Activated CD8-positive, alpha-beta memory T cell treated with anti-CD3 and anti-CD28 coated beads, Interleukin-2, amount 50 U/mL, for 1 hour (primary cell): Measurements from ENCODE around the gene WIF1.

ENCODE experiments used
- DNase-seq: peaks from one replicate; pipeline ENCODE4 v3.0.0-alpha.2; 2020; ENCODE audit errors: extremely low read depth

Gene WIF1

DNA sequence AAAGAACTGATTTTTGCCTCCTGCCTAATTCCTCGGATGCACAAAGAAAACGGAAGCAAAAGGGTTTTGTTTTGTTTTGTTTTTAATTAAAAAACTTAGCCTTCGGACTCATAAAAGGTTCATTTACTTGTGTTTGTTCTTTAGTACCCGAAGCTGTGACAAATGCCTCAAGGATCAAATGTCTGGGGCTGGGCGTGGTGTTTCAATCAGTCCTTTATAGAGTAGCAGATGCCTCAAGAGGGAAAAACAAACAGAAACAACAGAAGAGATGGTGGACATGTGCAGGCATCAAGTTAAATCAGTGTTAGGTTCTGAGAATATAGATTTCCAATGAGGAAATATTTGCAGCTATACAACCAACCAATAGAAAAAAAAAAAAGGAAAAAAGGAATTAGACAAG is 1.6 kb upstream of the WIF1 start:
- no peak for DNase-seq

DNA sequence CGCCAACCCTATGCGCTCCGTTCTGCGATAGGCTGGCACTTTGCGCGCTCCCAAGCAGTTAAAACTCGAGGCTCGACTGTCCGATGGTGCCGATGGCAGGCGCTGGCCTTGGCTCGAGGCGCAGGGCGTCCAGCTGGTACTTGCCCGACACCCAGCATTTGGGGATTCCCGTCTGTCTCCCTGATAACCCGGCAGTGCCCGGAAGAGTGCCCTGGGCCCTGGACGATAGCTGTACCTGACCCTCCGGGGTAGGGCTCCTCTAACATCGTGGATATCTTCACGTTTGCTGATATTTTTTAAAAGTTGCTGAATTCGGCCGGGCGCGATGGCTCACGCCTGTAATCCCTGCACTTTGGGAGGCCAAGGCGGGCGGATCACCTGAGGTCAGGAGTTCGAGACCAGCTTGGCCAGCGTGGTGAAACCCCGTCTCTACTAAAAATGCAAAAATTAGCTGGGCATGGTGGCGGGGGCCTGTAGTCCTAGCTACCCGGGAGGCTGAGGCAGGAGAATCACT is 908 bp upstream of the WIF1 start:
- no peak for DNase-seq

DNA sequence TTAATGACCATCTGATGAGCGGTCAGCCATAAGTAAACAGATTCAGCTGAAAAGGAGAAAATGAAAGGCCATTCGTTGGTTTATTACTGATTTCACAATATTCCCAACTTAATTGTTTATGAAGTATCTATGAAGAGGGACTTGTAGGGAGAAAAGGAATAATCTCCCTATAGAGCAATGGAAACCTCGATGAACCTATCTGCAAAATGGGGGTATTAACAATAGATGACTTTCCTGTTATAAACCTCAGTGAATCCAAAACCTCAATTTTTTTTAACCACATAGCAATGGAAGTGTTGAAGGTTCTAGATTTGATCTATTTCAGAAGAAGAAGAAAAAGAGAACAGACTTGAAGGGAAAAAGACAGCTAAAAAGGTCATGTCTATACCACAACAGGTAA is 2.0 kb downstream of the WIF1 start:
- no peak for DNase-seq

DNA sequence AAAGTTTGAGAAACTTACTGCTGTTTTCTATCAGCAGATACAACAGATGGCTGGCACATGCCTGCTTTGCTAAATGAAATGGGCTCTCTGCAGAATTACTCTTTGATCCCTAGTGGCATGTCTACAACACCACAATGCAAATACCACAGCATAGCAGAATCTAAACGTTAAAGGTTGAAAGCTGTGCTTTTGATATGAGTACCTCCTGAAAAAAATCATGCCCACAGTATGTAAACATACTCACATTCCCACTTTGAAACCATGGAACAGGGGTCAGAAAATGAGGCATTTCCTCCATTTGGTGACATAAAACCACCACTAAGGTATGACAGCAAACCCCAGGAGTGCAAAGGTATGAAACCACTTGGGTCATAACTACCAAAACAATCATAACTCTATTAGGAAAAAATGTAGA is 7.5 kb downstream of the WIF1 start:
- DNase-seq, result no peak

DNA sequence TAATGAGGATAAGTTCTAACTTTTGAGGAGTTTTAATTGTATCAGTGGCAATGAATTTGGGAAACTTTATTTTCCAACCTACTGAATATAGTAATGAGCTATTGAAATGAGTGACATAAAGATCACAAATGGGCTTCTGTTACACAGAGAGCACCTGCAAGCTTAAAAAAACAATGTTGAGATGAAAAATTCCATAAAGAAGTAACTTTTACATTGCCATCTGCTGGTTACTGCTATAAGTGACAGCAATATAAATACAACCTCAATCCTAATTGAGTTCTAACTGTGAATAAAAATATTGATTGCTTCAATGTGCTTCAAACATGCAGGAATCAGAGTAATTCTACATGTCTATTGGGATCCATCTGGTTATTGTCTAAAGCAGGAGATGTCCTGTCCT is 14.2 kb downstream of the WIF1 start:
- no peak for DNase-seq

DNA sequence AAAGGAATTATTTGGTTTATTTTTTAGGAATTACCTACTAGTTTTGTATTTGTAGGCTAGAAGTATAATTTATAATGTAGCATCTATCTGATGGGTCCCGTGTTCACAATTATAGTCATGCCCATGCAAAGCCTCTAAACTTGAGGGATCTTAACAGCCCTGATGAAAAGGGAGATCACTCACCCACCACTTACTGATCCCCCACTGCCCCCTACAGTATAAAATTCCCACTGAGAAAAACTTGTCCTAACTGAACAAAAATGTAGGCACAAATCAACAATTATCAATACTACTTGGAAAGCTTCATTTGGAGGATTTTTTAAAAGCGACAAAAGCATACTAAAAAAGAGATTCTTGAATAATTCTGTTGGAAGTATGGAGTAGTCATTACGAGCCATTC is 21.0 kb downstream of the WIF1 start:
- no peak for DNase-seq

DNA sequence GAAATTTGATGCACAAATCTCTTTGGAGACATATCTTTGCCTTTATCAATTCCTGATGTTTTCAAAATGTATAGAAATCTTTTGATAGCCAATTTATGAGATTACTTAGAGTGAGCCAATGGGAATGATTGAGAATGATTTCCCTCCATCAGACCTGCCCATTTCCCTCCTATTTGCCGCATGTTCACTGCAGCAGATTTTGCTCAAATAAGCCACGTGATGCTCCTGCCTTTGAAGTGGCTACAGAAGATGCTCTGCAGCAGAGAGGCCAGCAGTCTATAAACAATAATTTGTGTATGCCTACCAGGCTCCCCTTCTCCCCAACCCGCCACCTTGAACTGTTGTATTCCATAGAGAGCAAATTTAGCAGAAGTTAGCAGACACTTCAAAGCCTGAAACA is 21.9 kb downstream of the WIF1 start:
- no peak for DNase-seq

DNA sequence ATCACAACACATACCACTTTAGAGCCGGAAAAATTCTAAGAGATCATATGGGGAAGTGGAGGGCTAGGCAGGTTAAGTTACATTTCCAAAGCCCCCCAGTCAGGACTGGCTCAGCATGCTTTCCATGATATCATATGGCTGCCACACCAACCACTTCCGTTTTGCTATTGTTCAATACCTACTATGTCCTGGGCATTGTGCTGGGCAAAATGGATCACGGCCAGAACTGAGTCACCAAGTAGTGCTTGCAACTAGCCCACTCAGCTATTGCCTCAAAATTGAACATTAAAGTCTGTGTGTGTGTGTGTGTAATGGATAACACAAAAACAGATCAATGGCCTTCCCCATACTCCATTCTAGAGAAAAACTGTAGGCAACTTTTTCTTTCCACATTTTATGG is 22.7 kb downstream of the WIF1 start:
- DNase-seq, result no peak

DNA sequence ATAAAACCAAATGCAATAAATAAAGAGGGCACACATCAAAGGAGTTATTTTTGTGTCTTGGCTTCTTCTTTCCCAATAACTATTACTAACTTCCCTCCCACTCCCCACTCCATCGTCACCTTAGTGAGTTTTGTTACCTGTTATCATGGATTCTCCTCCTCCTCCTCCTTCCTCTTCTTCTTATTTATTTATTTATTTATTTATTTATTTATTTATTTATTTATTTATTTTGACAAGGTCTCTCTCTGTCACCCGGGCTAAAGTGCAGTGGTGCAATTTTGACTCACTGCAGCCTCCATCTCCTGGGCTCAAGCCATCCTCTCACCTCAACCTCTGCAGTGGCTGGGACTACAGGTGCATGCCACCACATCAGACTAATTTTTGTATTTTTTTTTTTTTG is 26.4 kb downstream of the WIF1 start:
- DNase-seq, result no peak

DNA sequence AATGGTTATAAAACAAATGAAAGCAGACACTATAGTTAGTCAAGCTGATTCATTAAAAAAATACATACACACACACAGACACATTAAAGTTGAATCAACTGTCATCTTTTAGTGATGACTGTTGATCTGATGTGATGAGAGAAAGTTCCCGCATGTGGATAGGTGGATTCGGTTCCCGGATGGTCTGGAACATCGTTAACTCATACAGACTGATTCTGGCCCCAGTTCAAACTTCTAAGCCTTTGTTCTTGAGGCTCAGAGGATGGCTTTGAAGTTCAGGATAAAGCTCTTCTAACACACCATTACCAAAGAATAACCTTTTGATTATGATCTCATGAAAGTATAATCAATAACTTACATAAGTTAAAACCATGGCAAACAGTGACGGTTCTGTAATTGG is 27.5 kb downstream of the WIF1 start:
- no peak for DNase-seq

DNA sequence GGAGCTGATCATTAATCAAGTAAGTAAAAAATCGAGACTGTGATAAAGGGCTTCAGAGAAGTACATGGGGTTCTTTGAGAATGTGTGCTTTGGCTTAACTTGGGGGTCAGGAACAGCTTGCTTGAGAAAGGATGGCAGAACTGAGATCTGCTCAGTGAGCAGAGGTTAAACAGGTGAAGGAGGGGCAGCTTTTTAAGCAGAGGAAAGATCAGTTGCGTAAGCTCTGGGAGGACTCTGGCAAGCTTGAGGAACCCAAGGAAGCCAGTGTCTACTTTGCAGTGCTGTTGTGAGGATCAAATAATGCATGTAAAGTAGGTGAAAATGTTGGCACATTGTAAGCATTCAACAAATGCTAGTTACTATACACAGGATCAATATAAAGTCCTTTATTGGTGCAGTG is 30.6 kb downstream of the WIF1 start:
- DNase-seq, result no peak

DNA sequence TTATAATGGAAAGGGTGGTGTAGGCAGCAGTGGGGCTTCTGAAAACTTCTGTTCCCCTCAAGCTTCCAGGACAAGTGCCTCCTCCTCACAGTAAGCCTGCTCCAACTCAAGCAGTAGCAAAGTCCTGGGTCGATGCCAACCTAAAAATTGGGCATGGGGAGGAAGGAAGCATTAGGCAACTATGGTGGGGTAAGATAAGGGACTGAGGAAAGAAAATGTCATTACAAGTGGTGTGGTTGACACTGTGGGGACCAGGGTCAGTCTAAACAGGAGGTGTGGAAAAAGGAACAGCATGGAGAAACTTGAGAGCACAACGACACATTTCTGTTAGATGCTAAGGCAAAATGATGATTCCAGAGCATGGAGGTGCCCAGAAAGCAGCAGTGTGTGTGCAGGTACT is 34.9 kb downstream of the WIF1 start:
- DNase-seq, result no peak

DNA sequence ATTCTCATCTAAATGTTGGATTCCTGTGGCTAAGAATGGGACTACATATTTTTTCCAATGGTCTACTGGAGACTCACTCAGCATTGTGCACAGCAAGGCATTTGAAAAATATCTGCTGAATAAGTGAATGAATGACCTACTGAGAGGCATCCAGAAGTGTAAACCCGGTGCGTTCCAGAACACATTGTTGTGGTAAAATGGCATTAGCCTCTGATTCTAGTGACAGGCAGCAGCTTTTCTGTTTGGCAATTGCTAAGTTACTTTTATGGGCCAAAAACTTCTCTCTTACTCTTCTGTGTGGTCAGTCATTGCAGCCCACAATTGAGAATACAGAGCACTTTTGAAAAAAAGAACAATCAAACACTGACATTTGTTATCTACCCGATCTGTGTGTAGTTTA is 36.5 kb downstream of the WIF1 start:
- no peak for DNase-seq

DNA sequence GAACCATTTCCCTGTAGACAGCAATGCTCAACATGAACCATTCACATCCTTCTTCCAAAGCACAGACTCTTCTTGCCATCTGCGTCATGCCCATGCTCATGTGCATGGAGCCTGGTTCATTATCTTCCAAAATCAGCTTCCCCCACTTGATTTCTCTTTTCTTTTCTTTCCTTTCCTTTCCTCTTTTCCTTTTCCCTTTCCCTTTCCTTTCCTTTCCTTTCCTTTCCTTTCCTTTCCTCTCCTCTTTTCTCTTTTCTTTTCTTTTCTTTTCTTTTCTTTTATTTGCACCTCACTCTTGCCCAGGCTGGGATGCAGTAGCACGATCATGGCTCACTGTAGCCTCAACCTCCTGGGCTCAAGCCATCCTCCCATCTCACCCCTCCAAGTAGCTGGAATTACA is 37.5 kb downstream of the WIF1 start:
- no peak for DNase-seq

DNA sequence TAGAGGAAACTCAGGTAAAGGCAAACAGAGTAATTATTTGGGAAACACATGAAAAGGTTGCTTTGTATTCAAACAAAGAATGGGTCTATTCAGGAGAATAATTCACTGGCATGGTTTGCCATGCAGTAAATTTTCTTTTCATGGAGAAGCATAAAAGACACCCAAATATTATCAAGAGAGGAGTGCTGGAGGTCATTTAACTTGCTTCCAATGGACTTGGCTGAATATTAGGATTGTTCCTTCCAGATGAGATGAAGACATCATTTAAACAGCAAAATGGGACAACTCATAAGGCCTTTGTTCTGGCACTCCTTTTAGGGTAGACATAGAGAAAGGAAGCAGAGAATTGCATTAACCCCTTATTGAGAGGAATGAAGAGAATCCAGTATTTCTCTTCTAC is 38.7 kb downstream of the WIF1 start:
- DNase-seq, result no peak

DNA sequence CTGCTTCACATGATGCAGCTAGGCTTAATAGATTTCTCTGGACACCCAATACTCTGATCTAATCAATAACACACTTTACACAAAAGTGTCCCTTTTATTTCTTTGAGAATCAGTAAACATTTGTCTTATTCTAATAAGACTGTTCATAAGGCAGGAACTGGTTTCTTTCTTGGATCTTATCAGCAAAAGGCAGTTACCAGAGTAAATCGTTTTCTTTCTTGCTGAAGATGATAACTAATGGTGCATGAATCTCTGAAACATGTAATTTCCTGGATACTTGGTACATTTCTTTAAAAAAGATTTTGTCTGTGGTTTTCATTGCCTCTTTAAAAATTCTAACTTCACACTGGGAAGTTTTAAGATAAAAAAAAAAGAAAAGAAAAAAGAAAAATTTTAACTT is 39.6 kb downstream of the WIF1 start:
- DNase-seq, result no peak

DNA sequence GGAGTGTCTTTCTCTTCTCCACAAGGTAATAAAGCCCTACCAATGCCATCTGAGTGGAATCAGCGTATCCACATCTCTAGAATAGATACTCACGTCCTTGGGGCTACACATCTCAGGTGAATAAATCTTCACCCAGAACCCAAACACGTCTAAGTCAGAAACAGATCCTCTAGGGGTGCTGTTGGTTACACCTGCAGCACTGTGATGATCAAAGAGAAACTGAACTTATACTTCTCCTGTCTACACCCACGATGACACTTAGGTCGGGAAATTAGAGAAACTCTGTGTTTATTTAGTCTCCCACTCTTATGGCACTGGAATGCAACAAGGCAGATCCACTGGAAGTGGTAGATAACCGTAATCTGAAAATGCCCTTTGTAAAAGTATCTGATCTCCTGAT is 46.2 kb downstream of the WIF1 start:
- DNase-seq, result no peak

DNA sequence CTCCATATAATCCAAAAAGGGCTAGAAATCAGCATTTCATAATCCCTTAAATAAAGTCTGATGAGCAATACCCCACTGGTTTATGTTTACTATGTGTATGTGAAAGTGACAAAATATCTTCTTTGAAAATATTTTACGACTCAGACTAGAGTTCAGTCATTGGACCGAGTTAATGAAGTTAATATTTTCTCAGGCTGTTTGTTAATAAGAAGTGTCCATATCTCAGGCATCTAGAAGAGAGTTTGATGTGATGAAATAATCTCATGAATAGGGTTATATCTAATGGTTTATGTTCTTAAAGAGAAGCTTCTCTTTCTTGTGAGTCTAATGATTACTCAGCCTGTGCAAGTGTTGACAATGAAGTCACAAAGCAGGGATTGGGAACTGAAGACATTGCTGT is 51.8 kb downstream of the WIF1 start:
- no peak for DNase-seq

DNA sequence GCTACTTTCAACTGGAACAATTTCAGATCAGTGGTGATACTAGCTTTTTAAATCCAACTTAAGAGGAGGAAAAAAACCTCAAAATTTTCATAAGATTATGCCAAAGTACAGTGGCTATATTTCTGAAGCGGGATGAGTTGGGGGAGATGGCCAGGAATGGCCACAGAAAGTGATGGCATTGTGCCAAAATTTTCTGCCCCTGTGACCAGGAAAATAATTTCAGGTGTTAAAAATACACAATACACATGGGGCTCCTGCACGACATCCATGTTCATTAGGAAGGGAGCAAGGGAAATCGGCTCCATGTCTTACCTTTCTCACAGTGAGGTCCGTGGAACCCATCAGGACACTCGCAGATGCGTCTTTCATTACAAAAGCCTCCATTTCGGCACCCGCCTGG is 53.7 kb downstream of the WIF1 start:
- no peak for DNase-seq

DNA sequence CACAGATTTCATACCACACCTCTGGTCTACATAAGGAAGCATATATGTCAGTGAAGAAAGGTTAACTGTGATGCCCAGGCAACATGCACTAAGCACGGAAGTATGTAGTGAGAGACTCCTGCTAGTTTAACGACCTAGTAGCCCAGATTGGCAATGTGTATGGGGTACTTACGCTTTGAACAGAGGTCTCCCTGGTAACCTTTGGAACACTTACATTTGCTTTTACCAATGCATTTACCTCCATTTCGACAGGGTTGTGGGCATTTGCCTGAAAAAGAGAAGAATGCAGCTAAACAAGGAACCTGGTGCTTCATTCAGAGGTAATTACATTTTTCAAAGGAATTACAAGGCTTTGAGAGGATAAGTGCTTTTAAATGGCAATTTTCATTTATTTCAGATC is 65.2 kb downstream of the WIF1 start:
- DNase-seq, result no peak

DNA sequence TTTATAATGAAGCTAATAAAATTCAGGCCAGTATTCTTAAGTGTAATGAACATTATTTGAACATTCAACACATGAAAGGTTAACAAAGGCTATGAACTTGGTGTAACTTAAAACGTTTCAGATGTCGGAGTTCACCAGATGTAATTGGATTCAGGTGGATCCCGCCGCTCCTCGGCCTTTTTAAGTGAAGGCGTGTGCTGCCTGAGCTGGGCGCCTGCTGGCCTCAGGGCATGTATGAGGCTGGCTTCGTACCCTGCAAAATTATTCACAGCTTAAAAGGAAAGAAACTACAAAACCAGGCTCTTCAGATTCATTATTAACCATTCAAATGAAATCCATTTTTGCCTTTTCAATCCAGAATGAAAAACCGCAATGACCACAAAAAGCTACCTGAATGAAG is 69.9 kb downstream of the WIF1 start:
- no peak for DNase-seq

DNA sequence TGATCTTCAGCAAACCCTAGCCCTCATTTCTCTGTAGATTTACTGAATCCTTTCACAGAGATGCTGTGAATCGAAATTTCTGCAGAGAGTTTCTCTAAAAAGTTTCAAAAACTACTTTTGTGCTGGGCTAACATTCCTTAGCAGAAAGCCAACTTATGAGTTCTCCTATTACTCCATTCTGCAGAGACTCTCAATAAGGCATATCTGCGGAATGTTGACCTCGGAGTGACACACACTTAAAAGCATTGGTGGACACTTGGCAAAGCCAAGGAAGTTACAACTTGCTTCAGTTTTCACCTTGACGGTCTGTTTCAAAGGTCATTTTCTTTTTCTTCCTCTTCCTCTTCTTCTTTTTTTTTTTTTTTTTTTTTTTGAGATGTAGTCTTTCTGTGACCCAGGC is 75.8 kb downstream of the WIF1 start:
- no peak for DNase-seq

DNA sequence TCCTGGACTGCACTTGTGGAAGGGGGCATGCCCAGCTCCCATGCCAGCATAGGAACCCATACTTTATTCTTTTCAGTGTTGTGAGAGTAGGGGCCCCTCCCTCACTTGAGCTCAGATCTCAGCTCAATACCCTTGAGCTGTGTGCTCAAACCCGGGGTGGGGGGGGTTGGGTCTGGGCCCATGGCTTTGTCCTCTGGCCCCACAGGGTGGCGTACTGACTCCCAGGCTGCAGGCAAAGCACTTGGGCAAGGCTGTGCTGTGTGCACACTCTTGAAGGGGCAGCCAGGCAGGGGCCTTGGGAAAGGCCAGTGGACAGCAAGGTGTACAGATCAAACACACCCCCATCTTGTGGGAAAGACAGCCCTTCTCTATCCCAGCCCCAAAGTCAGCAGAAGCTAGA is 81.8 kb downstream of the WIF1 start:
- DNase-seq, result no peak

DNA sequence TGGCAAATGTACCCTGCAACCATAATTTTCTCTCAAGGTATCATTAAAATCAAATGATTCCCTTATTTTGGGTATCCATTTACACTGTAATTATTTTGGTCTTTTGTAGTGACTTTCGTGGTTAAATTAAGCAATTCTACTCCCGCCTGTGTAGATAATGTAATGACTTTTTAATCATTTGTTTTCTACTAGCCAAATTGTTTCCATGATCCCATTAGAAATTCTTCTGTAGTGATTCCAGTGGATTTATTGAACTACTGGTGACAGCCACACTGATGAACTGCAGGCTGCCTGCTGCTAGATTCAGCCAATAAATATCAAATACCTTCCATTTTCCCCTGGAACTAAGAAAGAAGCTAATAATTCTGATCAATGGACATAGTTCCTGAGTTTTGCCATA is 96.0 kb downstream of the WIF1 start:
- DNase-seq, result no peak

DNA sequence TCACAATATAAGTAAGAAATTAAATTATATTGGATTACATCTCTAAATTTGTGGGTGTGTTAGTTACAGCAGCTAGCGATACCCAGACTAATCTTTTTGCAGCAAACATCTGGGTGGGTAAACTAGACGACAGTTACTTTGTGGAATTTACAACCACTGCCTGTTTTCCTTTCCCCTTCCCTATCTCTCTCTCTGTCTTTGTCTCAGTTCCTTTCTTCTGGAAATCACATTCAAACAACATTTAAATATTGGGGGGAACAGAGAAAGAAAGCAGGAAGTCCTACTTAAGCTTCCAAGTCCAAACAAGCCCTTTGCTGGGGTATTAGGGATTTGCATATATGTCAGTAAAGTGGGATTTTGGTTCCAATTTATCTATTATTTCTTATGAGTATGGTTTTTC is 97.6 kb downstream of the WIF1 start:
- no peak for DNase-seq
